Measurements from ENCODE around the gene WDR82. TPM values are rescaled to one million over a fixed set of nuclear protein-coding genes. Genes with fewer than 3 reads are reported as not detected.

Gene WDR82
- total RNA-seq, 4 donors from 2014 or later, result 66.4 to 76.4 (median 72.2) TPM

- Histone ChIP-seq H3K27ac (peak overlapping the region; percentile 59 to 79 (median 68)), H3K9me3 (no peaks in the 10 kb centered on the region), H3K4me1 (peaks cover 5 to 36% of the 10 kb centered on the region in 2 donors), H3K36me3 (peaks cover 4 to 7% of the 10 kb centered on the region in 2 donors), H3K27me3 (no peaks in the 10 kb centered on the region), H3K4me3 (replicated peaks in 1 of 3) (no peak overlapping the region)
- WGBS, 2 donors, result 85 to 88% methylated on average over 5 to 11 of the region's 14 CpGs
- intact Hi-C loops (cut with DNase I), result no loop called here
- TF ChIP-seq, protein P1, sequence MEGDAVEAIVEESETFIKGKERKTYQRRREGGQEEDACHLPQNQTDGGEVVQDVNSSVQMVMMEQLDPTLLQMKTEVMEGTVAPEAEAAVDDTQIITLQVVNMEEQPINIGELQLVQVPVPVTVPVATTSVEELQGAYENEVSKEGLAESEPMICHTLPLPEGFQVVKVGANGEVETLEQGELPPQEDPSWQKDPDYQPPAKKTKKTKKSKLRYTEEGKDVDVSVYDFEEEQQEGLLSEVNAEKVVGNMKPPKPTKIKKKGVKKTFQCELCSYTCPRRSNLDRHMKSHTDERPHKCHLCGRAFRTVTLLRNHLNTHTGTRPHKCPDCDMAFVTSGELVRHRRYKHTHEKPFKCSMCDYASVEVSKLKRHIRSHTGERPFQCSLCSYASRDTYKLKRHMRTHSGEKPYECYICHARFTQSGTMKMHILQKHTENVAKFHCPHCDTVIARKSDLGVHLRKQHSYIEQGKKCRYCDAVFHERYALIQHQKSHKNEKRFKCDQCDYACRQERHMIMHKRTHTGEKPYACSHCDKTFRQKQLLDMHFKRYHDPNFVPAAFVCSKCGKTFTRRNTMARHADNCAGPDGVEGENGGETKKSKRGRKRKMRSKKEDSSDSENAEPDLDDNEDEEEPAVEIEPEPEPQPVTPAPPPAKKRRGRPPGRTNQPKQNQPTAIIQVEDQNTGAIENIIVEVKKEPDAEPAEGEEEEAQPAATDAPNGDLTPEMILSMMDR (IDR thresholded peaks at IDR 0.05), result no peak
- no peak for TF ChIP-seq POLR2A (IDR thresholded peaks at IDR 0.05)
- DNase-seq, result no peak
Measured at GRCh38 chr3:52246728-52247408, 31.6 kb downstream of the WDR82 start.

GRCh38 chr3:52246264-52246620, 32.2 kb downstream of the WDR82 start:
- H3K36me3 ChIP-seq, result peaks cover 0 to under 1% of the 10 kb centered on the region in 2 donors
- H3K4me3 ChIP-seq (replicated peaks in 1 of 3), result peak overlapping the region in 1 of 3 donors; percentile 41
- DNase-seq, result no peak
- peak overlapping the region; percentile 59 to 79 (median 68) for H3K27ac ChIP-seq
- H3K27me3 ChIP-seq, result no peaks in the 10 kb centered on the region
- no peaks in the 10 kb centered on the region for H3K9me3 ChIP-seq
- intact Hi-C loops (cut with DNase I), result no loop called here
- 21 to 40% methylated on average over 5 to 8 of the region's 8 CpGs for WGBS, 2 donors
- peaks cover 5 to 36% of the 10 kb centered on the region in 2 donors for H3K4me1 ChIP-seq
- TF ChIP-seq, protein P1 (IDR thresholded peaks at IDR 0.05), result no peak
- TF ChIP-seq POLR2A (IDR thresholded peaks at IDR 0.05), result no peak

DNA sequence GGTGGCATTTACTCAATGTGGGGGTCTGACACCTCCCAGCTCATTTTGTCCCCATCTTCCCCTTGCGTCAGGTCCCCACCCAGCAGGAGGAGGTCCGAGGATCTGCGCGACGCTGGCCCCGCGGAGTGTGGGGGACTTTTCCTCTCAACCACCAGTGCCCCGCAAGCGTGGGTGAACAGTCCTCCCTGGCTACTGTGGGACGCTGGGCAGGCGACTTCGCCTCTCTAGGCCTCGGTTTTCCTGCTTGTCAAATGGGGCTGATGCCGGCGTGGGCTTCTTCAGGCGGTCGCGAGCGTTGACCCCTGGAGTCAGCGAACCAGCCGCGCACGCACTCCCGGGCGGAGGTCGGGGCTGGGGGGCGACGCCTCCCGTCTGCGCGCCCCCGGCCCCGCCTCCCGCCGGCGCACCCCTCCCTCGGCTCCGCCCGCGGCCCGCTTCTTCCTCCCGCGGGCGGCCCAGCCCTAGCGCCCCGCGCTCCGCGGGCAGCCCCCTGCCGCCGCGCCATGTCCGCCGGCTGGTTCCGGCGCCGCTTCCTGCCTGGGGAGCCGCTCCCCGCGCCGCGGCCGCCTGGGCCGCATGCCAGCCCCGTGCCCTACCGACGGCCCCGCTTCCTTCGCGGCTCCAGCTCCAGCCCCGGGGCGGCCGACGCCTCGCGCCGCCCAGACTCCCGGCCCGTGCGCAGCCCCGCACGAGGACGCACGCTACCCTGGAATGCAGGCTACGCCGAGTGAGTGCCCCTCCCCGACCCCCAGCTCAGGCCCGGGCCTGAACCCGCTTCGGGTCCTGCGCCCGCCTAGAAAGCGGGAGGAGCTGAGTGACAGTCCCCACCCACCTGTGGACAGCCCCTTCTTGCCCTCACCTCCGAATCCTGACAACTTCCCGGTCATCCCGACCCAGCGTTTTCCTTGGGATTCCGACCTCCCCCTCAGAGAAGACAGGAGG, 32.9 kb downstream of the WDR82 start, which contains the start of gene PPM1M:
Gene PPM1M (plus strand): TSS at position 438 of the 942 bp plus-strand sequence. CDS start 66 bp downstream, at position 504.
- intact Hi-C loops (cut with DNase I), result no loop called here
- no peaks in the 10 kb centered on the region for H3K27me3 ChIP-seq
- peak within 1 kb of the TSS; percentile 30 to 53 (median 41) for H3K4me3 ChIP-seq (replicated peaks in 1 of 3)
- peak; percentile 54 to 56 for DNase-seq
- H3K4me1 ChIP-seq, result peaks cover 5 to 39% of the 10 kb centered on the region in 2 donors
- 5 to 14% methylated on average over 6 to 17 of the region's 98 CpGs for WGBS, 2 donors
- H3K36me3 ChIP-seq, result no peaks in the 10 kb centered on the region
- H3K27ac ChIP-seq, result peak within 1 kb of the TSS; percentile 59 to 79 (median 68)
- no peaks in the 10 kb centered on the region for H3K9me3 ChIP-seq
- TF ChIP-seq, protein P1 (IDR thresholded peaks at IDR 0.05), result no peak
- peak in 1 of 2 donors; percentile 45 for TF ChIP-seq POLR2A (IDR thresholded peaks at IDR 0.05)

DNA sequence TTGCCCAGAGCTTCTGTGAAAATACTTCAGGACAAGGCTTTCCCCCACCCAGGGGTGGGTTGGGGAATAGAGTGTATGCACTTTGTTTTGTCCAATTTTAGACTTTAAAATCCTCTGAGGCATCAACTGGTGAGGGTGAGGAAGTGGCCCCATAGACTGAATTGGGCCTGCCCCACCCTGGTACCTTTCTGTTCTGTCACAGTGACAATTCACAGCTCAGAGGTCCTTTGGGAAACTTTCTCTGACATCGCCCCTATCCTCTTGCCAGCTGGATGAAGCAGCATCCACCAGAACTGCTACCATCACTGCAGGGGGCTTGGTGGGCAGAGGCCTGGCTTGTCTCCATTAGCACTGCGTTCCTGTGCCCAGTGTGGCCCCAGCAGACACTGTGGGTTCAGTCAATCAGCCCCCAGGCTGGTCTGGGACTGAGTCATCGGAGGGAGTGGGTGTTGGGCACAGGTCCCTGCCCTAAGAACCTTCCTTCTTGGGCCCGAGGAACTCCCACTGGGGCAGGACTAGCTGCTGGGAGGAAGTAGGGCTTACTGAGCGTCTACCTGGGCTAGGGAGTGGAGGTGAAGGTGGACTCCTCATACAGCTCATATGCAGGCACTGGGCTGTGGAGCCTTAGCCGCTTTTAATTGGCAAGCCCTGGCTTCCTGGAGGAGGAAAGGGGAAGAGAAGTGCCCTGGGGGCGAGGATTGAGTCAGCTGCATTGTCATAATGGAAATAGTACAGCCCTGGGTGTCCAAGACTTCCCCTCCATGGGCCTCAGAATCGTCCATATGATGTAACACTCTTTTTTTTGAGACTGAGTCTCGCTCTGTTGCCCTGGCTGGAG, 34.4 kb downstream of the WDR82 start:
- peak overlapping the region in 1 of 3 donors; percentile 17 for H3K27ac ChIP-seq
- H3K4me3 ChIP-seq (replicated peaks in 1 of 3), result no peak overlapping the region
- no peaks in the 10 kb centered on the region for H3K36me3 ChIP-seq
- WGBS, 2 donors, result 71 to 92% methylated on average over 6 to 8 of the region's 9 CpGs
- DNase-seq, result no peak
- intact Hi-C loops (cut with DNase I), result no loop called here
- H3K9me3 ChIP-seq, result no peaks in the 10 kb centered on the region
- peaks cover 9 to 41% of the 10 kb centered on the region in 2 donors for H3K4me1 ChIP-seq
- H3K27me3 ChIP-seq, result no peaks in the 10 kb centered on the region
- no peak for TF ChIP-seq POLR2A (IDR thresholded peaks at IDR 0.05)
- TF ChIP-seq, protein P1 (IDR thresholded peaks at IDR 0.05), result no peak
